Measurements from ENCODE around the gene TRIM66.

Gene TRIM66

DNA sequence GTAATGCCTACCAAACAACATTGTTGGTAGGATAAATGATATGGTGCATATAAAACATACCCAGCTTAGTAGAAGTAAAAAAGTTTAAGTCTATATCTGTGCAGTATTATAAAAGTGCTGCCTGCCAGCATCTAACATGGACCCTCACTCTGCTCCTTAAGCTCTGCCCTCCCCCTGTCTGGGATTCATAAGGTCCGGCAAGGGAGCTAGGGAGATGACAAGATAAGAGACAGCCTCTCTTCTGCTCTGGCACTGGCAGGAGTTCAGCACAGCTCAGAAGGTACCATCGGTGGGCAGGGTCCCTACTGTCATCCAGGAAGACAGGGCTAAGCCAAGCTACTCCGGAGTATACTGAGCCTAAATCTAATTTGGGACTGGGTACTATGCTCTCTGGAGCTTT is 42.8 kb downstream of the TRIM66 start:
- no peak overlapping the region for H3K4me3 ChIP-seq (replicated peaks; ENCODE audit: low read depth, low read length)
- TF ChIP-seq, protein P1, sequence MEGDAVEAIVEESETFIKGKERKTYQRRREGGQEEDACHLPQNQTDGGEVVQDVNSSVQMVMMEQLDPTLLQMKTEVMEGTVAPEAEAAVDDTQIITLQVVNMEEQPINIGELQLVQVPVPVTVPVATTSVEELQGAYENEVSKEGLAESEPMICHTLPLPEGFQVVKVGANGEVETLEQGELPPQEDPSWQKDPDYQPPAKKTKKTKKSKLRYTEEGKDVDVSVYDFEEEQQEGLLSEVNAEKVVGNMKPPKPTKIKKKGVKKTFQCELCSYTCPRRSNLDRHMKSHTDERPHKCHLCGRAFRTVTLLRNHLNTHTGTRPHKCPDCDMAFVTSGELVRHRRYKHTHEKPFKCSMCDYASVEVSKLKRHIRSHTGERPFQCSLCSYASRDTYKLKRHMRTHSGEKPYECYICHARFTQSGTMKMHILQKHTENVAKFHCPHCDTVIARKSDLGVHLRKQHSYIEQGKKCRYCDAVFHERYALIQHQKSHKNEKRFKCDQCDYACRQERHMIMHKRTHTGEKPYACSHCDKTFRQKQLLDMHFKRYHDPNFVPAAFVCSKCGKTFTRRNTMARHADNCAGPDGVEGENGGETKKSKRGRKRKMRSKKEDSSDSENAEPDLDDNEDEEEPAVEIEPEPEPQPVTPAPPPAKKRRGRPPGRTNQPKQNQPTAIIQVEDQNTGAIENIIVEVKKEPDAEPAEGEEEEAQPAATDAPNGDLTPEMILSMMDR (IDR thresholded peaks at IDR 0.05; ENCODE audit: low read depth, low read length, missing control alignments), result no peak
- no peak for DNase-seq (ENCODE audit: extremely low read depth, low read depth)

DNA sequence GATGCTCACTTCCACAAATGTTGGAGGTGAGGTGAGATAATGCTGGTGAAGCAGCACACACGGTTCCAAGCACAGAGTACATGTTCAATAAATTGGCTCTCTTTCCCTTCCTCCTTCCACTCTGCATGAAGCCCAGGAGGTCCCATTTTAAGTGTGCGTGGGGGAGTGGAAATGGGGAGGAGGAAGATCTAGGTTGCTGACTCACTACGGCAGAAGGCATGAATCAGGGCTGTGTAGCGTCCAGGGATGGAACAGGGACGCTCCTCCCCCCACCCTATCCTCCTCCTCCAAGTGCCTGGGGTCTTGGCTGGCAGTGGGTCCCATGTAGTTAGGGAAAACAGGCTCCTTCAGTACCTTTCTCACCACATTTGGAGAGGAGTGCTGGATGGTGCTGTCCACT is 44.2 kb downstream of the TRIM66 start:
- TF ChIP-seq, protein P1 (IDR thresholded peaks at IDR 0.05; ENCODE audit: low read depth, low read length, missing control alignments), result no peak
- no peak overlapping the region for H3K4me3 ChIP-seq (replicated peaks; ENCODE audit: low read depth, low read length)
- no peak for DNase-seq (ENCODE audit: extremely low read depth, low read depth)

GRCh38 chr11:8636127-8636526 is 46.3 kb downstream of the TRIM66 start:
- no peak overlapping the region for H3K4me3 ChIP-seq (replicated peaks; ENCODE audit: low read depth, low read length)
- no peak for DNase-seq (ENCODE audit: extremely low read depth, low read depth)
- TF ChIP-seq, protein P1 (IDR thresholded peaks at IDR 0.05; ENCODE audit: low read depth, low read length, missing control alignments), result no peak

- no peak for DNase-seq (ENCODE audit: extremely low read depth, low read depth)
- H3K4me3 ChIP-seq (replicated peaks; ENCODE audit: low read depth, low read length), result no peak overlapping the region
- TF ChIP-seq, protein P1 (IDR thresholded peaks at IDR 0.05; ENCODE audit: low read depth, low read length, missing control alignments), result no peak
These were observed 48.0 kb downstream of the TRIM66 start for GRCh38 chr11:8634498-8634897.

GRCh38 chr11:8631395-8632118 is 50.9 kb downstream of the TRIM66 start:
- no peak overlapping the region for H3K4me3 ChIP-seq (replicated peaks; ENCODE audit: low read depth, low read length)
- peak; percentile 51 for DNase-seq (ENCODE audit: extremely low read depth, low read depth)
- TF ChIP-seq, protein P1 (IDR thresholded peaks at IDR 0.05; ENCODE audit: low read depth, low read length, missing control alignments), result no peak

DNA sequence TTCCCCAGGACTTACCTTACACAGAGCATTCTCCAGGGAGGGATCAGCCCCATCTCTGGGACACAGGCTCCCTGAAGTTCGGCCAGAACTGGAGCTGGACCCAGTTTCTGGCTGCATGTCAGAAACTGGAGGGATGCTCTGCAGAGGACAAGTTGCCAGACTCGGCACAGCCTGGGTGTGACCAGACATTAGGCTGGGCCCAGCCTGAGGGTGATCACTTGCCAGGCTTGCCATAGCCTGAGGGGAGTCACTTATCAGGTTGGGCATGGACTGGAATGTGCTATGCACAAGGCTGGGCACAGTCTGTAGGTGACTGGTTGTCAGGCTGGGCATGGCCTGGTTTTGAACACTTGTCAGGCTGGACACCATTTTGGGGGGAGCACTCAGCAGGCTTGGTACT is 57.8 kb downstream of the TRIM66 start:
- TF ChIP-seq, protein P1 (IDR thresholded peaks at IDR 0.05; ENCODE audit: low read depth, low read length, missing control alignments), result no peak
- no peak overlapping the region for H3K4me3 ChIP-seq (replicated peaks; ENCODE audit: low read depth, low read length)
- no peak for DNase-seq (ENCODE audit: extremely low read depth, low read depth)

GRCh38 chr11:8621147-8621546 is 61.3 kb downstream of the TRIM66 start:
- no peak overlapping the region for H3K4me3 ChIP-seq (replicated peaks; ENCODE audit: low read depth, low read length)
- DNase-seq (ENCODE audit: extremely low read depth, low read depth), result no peak
- TF ChIP-seq, protein P1 (IDR thresholded peaks at IDR 0.05; ENCODE audit: low read depth, low read length, missing control alignments), result no peak
